Caki2 (cell line): ENCODE data around the gene CPXM2. TPM values are rescaled to one million over a fixed set of nuclear protein-coding genes. Genes with fewer than 3 reads are reported as not detected.

Source experiments
- DNase-seq: peaks from one replicate; pipeline ENCODE4 v3.0.0-alpha.2; 2015; ENCODE audit warnings: low read depth
- in situ Hi-C: cut with HindIII; loops from 2 replicates; pipeline ENCODE4 v1.10.0; 2016; ENCODE audit warnings: low sequenced_read_pairs, low pct_unique_long_range_greater_than_20kb, mixed read lengths
- total RNA-seq: library from RNA; depleted of rRNA; stranded (reverse); fragments of >200 nt; shearing (Covaris generic); gene quantifications from 2 replicates; pipeline ENCODE4 v1.2.3, GENCODE V29; 2014; ENCODE audit warnings: low replicate concordance

Gene CPXM2
- total RNA-seq, 1 experiment from 2014 or later, result not detected

DNA sequence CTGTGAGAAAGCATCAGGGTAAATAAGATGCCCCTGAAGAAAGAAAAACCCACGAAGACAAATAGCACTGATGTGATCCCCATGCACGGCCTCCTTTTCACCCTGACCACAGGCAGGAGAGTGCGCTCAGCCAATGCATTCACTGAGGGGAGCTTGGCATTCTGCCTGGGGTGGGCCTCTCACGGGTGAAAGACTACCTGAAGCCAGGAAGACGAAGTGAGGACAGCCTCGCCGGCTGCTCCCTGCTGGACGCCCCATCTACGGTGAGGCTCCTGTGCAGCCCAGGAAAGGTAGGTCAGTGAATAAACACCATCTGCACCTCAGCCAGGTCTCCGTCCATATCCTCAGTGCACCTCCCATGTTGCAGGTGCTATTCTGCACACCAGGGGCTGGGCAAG, 32.0 kb downstream of the CPXM2 start:
- in situ Hi-C loops, result no loop called here
- no peak for DNase-seq

DNA sequence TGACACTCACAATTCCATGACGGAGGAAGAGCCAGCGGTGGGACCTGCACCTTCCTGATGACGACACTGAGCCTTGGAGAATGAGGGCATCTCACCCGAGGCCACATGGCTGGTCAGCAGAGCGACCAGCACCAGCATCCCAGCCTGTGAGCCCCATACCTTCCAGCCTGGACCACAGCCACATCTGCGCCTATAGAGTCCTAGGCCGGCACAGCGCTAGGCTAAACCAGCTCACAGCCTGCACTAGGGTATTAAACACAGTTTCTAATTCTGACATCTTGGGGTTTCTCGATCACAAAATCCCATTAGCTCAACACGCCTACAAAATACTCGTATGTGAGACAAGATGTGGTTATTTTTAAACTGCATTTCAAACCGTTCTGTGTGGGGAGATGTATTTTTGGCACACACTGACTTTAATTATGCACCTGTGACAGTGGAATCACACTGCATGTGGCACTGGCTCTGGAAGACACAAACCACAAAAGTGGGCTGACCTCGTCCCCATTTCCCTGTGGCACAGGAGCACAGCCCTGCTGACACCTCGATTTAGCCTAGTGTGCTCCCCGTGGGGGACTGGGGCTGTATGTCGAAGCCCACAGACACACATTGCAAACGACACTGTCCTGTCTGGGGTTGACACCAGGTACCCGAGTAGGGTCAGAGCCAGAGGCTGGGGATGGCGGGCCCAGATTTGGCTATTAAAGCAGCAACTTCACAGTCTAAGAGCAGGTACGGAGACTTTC, 32.5 kb downstream of the CPXM2 start:
- in situ Hi-C loops, result no loop called here
- DNase-seq, result no peak

DNA sequence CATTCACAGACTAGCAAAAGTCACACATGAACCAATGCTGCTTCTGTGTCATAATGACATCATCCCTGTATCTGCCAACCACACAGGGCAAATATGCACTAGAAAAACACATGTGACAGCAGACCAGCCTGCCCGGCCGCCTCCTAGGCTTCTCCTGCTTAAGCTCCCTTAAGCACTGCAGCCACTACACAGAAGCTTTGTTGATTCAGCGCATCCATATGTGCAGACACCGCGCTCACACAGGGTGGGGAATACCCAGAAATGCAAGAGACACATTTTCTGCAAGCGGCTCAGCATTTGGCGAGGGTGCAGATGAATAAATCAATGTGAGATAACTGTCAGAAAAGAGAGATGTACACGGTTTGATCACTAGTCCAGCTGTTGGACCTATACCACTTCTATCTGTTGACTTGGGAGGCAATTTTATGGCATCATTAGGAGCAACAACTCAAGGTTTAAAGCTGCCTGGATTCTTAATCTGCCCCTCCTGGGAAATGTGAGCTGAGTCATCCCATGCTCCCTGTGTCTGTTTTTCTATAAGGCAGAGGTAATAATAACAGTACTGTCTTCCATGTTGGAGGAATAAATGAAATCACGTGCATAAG, 33.4 kb downstream of the CPXM2 start:
- peak; percentile 39 for DNase-seq
- in situ Hi-C loops, result no loop called here

DNA sequence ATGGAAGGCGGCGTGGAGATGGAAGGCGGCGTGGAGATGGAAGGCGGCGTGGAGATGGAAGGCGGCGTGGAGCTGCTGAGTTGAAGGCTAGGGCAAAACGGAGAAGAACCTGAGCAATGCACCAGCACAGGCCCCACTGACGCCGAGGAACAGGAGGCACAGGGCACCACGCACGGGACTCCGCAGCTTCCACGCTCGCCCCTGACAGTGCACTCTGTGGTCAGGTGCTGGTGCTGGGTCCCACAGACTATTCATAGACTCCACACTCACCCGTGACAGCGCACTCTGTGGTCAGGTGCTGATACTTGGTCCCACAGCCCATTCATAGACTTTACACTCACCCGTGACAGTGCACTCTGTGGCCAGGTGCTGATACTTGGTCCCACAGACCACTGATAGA, 34.0 kb downstream of the CPXM2 start:
- in situ Hi-C loops, result no loop called here
- no peak for DNase-seq

DNA sequence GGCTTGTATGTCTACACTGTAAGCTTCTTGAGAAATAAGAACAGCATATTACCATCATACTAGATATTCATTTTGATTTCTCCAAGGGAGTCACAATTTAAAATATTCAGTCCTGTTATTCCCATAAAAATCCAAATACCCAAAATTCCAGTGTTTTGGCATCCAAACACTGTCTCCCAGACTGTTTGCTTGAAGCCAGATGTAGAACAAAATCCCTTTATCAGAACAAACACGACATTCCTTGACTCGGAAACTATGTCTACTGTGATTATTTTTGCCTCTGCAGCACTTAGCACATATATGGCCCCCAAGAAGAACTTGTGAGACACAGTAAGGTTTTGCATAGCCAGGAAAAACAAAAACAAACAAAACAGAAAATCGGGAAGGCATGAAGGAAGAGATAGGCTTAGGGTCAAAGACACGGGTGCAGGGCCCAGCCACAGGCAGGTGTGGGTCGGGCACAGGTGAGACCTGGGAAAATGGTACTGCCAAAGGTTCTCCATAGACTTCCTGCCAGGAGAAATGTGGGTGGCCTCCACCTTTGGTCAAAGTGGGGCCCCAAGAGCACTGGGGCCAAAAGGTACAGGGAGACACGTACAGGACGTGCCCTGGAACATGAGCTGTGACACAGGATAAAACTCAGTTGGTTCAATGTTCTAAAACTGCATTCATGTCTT, 36.5 kb downstream of the CPXM2 start:
- in situ Hi-C loops, result no loop called here
- DNase-seq, result no peak

DNA sequence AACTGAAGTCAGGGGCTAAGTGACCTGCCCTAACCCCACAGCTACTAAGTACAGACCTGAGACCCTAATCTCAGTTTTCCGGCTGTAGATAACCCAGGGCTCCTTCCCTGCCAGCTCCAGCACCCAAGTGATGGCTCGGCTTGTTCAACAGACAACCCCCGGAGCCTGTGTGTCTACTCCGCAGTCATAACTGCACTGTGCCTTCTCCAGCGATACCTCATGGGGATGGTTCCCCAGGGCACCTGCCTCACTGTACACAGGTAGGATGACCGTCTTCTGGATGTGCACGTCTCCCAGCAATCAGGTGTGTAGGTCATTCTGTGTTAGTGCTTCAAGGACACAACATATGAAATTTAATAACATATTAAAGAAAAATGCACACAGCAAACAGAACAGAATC, 37.1 kb downstream of the CPXM2 start:
- DNase-seq, result no peak

DNA sequence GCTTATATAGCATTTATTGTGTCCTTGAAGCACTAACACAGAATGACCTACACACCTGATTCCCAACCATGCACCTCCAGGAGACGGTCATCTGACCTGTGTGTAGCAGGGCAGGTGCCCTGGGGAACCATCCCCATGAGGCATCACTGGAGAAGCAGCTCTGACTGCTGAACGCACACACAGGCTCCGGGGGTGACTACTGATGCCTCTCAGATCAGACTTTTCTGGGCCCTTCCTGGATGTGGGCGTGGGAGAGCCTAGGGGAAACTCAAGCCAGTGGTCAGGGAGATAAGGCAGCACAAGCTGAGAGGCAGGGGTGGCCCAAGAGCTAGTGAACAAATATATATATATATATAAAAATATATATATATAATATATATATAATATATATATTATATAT, 37.6 kb downstream of the CPXM2 start:
- in situ Hi-C loops, result no loop called here
- DNase-seq, result no peak

More for the DNA sequence above, 37.1 kb downstream of the CPXM2 start:
- in situ Hi-C loops, result no loop called here

DNA sequence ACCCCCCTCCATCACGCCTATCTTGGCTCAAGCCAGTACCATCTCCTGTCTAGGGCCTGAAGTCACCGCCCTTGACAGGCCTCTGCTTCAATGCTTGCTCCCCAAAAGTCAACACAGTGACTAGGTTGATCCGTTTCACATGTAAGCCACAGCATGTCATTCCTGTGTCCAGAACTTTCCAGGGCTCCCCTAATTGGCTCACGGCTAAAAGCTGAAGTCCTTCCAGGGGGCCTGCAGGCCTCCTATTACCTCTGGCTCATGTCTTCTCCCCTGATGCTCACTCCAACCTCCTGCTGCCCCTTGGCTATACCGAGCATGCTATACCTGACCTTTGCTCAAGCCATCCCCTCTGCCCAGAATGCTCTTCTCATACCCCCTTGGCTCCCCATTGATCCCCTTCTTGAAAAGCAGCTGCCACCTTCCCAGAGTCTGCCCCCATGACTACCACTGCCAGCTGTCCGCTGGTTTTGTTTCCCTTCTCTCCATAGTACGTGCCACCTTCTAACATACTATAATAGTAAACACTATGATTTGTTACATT, 39.1 kb downstream of the CPXM2 start:
- no peak for DNase-seq

DNA sequence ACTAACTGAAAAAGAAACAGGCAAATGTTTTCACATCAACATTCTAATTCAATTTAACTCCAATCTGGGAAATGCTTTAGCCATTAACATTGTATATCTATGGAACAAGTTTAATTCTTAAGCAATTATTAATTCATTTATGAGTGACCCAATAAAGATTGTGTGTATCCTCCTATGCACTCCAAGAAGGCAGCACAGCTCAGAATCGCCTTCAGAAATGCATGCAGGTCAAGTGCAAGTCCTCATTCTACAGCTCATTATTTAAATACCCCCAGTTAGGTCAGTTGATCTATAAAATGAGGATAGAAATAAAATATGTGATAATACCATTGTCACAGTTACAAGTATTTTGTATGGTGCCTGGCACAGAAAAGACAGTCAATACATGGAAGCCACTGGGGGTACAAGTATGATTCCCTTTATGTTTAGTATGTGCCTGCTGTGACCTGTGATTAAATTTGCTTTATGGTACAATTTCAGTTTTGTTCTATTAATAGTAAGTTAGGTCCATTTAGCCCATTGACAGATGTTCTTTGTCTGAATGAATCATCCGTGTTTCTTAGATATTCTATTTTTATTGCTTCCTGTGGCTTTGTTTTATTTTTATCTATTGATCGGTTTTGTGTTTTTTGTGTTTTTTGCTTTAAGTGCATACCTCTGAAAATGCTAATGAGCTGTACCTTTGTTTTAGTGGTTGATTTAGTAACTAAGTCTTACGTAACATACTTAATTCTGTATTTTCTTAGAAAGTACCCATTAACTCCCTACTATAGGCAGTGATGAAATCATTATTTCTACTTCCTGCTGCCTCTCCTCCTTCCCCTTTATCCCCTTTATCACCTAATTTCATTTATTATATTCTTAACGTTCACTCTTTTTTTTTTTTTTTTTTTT, 42.8 kb downstream of the CPXM2 start:
- in situ Hi-C loops, result no loop called here
- no peak for DNase-seq

More for the DNA sequence above, 39.1 kb downstream of the CPXM2 start:
- in situ Hi-C loops, result no loop called here

DNA sequence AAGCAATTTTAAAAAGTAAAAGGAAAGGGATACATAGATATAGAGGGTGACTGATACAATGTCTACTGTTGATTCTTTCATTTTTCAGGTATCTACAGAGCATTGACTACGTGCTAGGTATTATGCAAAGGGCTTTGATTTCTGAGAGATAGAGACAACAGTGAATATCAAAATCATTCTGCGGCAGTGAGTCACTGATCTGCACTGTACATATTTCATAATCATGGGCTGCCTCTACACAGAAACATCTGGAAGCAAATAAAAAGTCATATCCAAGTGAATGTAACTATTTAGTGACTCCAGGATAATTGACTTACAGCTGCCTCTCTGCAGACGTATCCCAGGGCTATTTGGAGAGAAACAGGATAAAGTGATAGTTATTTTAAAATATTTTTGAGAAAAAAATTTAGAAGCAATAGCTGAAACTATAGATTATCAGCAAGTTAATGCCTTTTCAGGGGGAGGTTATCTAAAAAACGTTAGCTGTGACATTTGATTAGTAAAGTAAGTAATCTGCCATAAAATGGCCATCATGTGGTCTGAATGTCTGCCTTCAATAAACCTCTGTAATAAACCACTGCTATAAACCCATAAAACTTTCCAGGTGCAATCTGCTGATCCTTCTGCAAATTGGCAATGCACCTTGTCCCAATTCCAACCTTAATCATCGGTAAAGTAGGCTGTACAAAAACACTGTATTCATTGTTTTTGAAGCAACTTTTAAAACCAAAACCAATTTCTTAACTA, 43.7 kb downstream of the CPXM2 start:
- DNase-seq, result no peak
- in situ Hi-C loops, result no loop called here

DNA sequence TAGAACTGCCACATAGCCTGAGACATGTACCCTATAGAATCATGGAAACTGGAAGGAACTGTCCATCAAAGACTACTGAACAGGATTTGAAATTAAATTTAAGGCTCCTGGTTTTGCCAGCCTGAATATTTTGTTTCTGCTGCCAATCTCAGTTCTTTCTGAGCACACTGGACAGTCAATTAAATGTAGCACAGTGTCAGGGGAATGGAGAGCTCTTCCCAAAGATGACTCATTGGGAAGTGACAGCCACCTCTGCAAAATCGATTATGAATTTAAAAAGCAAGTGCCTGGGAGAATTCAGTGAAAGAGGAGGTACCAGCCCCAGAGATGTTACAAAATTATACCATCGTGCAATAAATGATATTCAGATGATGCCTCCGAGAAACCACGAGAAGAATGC, 47.8 kb downstream of the CPXM2 start:
- in situ Hi-C loops, result no loop called here
- no peak for DNase-seq

DNA sequence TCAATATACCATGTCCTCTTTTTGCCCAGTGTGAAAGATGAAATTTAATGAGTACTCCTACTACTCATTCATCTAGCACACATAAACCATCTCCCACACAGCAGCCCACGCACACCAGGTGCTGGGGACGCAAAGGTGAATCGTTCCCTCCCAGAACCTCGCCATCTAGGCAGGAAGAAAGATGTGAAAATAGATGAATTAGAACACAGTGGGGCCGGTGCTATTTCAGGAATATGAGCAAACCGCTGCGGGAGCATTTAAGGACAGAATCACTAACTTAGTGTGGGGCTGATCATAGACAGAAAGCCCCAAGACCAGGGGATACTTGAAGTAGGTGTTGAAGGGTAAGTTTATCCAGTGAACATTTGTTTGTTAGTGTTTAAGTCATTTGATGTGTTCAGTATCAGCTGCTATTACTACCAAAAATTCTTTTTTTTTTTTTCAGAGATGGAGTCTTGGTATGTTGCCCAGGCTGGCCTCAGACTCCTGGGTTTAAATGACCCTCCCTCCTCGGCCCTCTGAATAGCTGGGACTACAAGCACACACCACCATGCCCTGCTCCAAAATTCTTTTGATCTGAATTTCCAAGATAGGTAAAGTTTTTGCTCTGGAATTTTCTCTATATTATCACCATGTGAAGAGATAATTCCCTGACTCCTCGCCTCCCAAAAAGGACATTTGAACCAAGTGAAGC, 48.8 kb downstream of the CPXM2 start:
- in situ Hi-C loops, result no loop called here
- DNase-seq, result no peak

DNA sequence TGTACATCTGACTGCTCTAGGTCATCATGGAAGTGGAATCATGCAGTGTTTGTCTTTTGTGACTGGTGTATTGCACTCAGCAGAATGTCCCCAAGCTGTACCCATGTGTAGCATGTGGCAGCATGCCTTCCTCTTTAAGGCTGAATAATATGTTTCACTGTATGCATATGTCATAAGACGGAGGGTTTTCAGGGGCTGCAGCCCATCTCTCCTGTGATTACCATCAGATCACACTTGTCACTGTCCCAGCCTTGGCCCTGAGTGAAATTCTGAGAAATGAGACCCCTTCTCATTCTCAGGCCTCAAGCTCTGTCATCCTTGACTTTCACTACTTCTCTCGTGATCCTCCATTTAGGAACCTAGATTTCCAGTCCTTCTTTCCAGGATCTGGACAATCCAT, 50.0 kb downstream of the CPXM2 start:
- in situ Hi-C loops, result no loop called here
- no peak for DNase-seq

DNA sequence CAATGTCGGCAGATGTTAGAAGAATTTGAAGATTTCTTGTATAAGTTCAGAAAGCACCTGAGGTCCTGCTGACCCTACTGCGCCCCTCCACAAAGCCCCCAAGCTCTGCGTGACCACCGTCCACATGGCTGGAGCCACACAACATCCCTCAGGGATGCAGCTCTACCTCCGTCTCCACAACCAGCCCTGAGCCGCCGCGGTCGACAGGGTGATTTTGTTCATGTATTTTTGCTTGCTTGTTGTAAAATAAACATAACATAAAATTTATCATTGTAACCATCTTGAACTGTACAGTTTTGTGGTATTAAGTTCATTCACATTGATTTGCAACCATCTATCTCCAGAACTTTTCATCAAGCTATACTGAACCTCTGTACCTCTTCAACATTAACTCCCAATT, 50.5 kb downstream of the CPXM2 start:
- in situ Hi-C loops, result no loop called here
- DNase-seq, result no peak

DNA sequence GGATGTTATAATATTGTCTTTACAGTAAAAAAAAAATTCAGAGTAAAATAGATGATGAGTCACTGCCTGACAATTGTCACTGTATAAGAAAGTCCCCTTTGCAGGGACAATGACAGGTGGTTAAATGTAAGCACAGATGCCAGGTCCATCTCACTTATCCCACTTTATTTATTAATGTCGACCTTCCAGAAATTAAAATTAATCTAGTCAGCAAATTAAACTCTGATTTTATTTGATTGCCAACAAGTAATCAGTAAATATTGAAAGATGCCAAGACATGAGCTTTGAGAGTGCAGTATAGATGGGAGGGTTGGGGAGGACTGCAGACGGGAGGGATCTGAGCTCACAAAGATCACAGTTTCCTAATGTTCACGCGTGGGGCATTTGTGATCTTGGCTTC, 50.9 kb downstream of the CPXM2 start:
- in situ Hi-C loops, result no loop called here
- DNase-seq, result no peak

DNA sequence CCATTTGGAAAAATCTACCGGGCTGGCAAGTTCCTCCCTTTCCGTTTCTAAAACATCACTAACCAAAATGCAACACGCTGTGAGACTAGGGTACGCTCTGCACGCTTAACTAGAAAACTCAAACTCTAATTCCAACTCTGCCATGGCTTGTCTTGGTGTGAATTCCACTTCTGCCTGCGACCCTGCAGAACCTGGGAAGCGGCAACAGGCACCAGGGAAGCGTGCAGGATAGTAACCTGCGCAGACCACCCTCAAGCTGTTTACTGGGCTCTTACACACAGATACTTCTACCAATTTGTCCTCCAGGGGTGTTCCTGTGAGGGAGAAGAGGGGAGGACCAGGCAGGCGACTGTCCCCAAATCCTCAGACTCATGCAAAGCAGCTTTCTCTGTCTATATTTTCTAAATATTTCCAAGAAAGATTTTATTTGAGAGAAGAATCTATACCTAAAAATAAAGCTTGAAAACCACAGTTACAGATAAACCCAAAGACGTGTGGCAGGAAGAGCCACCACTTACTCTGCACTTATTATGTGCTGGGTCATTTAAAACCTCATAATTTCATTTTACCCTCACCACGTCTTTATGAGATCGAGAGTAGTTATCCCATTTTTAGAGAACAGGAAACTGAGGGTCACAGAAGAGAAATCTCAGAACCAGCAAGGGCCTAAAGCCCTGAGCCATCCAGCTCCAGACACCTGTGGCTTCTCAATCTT, 52.9 kb downstream of the CPXM2 start:
- DNase-seq, result no peak
- in situ Hi-C loops, result no loop called here

DNA sequence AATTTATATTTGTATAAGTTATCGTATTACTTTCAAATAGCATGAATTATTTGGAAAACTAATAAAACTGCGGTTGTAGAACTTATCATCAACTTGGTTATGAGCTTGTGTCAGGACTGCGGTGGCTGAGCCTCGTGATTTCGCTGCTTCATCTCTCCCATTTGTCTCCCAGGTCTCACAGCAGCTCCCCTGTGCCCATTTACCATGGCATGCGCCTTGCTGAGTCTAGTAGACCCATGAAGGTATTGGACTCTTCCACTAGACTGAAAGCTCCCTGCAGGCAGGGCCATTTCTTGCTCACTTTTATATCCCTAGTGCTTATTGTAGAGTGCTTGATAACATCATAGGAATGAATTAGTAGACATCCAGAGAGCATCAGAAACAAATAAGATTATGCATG, 53.9 kb downstream of the CPXM2 start:
- no peak for DNase-seq
- in situ Hi-C loops, result no loop called here
